NCI-H2196 treated with DMSO at 0.1 percent for 48 hours (cell line): ENCODE results near the gene SNX33.

Source experiments
- DNase-seq: peaks from one replicate; lab custom pipeline; 2025; ENCODE audit not compliant: unreplicated experiment; lab: John Stamatoyannopoulos, UW

The SNX33 gene

DNA sequence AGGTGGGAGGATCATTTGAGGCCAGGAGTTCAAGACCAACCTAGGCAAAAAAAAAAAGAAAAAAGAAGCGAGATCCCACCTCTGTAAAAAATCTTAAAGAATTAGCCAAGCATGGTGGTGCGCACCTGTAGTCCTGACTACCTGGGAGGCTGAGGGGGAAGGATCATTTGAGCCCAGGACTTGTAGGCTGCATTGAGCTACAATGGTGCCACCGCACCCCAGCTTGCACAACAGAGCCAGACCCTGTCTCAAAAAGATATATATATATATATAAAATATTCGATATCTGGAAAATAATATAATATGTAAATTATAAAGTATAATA, 6.6 kb upstream of the SNX33 start:
- no peak for DNase-seq

DNA sequence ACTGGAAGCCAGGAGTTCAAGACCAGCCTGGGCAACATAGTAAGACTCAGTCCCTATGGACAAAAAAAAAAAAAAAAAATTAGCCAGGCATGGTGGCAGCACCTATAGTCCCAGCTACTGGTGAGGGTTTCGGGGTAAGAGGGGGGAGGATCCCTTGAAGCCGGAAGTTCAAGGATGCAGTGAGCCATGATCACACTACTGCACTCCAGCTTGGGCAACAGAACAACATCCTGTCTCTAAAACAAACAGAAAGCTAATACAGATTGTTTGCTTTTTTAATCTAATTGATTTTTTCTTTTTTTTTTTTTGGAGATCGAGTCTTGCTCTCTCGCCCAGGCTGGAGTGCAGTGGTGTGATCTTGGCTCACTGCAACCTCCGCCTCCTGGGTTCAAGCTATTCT, 6.1 kb upstream of the SNX33 start:
- DNase-seq = no peak

DNA sequence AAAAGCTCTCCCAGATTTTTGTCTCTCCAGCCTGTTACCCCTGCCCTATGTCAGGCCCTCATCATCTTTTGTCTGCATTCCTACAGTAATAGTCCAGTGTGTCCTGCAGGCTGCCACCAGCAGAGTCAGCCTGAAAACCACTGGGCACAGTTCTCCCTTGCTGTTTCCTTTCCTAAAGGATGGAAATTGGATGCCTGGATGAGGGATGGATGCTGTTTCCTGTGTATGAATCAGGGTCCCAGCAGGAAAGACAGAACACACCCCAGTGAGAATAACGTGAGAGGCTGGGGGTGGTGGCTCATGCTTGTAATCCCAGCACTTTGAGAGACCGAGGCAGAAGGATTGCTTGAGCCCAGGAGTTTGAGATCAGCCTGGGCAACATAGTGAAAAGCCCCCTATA, 3.3 kb upstream of the SNX33 start:
- no peak for DNase-seq

DNA sequence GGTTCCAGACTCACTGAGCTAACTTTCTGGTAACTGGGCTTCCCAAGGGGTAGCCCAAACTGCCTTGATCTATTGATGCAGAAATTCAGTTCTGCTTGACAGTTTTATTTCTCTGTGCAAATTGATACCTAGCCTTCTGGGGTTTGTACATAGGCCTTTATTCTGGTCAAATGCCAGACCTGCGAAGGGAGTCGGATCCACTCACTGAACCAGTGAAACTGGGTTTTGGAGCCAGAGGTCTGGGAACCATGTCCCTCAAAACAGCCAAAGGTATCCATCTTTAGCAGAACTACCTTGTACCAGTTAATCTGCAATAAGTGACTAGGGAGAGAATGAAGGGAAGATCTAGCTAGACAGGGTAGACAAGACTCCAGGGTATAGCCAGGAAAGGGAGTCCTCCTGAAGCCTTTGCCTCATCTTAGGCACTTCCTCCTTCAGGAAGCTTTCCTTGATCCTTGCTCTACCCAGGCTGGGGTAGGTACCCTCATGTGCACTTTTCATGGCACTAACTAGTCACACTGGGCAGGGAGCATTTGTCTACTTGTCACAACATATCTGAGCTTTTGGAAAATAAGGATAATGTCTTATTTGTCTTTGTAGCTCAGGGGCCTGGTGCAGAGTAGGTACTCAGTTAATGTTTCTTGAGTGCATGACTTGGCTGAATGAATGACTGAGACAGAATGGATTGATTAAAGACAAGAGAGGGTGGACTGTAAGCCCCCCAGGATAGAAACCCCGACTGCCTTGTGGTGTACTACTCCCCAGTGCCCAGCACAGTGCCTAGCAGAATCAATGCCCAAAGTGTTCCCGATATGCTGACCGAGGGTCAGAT, 1.4 kb upstream of the SNX33 start:
- no peak for DNase-seq

DNA sequence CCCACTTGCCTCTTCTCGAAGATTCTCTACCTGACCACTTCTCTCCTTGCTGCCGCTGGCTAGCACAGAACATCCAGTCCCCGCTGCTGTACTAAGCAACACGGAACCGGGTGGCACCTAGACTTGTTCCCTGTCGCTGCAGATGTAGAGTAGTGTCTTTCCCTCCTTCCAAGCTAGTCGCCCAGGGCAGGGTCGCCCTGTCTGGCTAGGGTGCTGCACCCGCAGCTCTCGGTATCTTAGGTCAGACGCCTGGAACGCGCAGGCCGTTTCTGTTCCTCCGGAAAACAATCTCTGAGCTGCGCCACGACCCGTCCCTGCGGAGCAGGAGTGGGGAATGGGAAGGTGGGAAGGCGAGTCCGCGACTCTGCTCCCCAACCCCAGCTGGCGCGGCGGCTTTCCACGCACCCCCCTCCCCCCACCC, 758 bp upstream of the SNX33 start:
- no peak for DNase-seq

DNA sequence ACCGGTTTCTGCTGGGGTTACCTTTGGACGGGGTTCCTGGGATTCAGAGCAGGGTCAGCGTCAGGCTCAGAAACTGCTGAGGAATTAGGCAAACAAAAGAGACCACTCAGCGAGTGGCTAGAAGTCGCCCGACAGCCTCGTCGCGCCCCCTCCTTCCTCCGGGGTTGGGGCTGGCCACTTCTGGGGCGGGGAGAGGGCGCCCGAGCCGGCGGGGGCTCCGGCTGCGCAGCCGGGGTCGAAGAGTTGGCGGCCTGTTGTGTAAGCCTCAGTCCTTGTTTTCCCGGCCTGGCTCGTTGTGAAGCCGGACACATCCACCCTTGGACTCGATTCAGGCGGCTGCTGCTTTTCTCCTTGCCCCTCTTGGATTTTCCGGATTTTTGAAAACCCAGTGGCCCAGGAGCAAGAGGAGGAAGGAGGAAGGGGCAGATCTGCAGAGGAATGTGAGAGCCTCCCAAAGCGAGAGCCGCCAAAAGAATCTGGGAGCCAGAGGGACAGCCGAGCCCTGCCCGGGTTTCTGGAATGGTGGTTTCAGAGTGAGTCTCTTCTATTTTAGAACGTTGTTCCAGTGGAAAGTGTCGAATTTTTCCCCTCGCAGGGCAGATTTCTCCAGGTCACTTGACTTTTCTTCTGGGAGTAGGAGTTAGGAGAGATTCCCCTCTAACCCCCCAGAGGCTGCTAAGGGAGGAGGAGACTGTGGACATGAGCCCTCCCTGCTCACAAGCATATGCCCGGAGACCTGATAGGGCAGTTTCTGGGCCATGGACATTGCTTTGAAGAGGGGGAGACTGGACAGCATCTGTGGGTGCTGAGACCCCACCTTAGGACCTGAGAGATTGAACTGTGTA, 666 bp downstream of the SNX33 start:
- DNase-seq = no peak

DNA sequence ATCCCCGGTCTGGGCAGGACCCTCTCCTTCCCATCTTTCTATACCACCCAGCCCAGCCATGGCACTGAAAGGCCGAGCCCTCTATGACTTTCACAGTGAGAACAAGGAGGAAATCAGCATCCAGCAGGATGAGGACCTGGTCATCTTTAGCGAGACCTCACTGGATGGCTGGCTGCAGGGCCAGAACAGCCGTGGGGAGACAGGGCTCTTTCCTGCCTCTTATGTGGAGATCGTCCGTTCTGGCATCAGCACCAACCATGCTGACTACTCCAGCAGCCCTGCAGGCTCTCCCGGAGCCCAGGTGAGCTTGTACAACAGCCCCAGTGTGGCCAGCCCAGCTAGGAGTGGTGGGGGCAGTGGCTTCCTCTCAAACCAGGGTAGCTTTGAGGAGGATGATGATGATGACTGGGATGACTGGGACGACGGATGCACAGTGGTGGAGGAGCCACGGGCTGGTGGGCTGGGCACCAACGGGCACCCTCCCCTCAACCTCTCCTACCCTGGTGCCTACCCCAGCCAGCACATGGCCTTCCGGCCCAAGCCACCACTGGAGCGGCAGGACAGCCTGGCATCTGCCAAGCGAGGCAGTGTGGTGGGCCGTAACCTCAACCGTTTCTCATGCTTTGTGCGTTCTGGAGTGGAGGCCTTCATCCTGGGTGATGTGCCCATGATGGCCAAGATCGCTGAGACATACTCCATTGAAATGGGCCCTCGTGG, 1.5 kb downstream of the SNX33 start:
- DNase-seq = no peak

DNA sequence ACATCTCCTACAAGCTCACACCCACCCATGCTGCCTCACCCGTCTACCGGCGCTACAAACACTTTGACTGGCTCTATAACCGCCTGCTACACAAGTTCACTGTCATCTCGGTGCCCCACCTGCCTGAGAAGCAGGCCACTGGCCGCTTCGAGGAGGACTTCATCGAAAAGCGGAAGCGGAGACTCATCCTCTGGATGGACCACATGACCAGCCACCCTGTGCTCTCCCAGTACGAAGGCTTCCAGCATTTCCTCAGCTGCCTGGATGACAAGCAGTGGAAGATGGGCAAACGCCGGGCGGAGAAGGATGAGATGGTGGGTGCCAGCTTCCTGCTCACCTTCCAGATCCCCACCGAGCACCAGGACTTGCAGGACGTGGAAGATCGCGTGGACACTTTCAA, 2.1 kb downstream of the SNX33 start:
- DNase-seq = no peak

DNA sequence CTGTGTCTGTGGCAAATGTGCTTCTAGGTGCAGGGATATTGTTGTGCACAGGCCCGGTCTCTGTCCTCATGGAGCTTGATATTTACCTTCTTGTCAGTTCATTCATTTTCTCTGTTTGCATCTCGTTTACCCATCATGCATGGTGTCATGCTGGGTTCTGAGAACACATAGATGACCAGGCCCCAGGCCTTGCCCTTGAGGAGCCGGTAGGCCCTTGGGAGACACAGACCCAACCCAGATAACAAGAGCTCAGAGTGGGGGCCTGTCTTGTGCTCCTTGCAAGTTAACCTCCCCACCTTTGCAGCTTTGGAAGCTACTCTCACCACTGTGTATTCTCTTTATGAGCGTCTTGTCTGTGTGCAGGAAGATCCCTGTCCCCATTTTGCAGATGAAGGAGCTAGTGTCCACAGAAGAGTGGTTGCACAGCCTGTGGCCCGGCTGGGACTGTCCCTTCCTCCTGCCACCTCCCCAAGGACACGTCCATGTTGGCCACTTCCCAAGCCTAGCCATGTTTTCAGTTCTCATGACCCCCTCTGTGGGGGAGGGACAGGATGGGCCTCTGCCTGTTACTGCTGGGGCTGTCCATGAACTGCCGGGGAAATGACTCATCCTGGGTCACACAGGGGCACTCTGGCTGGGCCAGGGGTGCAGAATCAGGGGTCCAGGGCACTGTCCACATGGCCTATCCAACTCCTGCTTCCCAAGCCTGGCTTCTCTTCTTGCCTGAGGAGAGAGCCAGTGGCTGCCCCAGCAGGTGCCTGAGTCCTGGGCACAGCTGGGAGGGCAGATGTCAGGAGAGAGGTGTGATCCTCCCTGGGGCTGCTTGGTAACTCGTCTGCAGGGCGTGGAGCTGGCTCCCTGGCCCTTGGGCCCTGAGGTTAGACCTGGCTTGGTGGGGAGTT, 3.4 kb downstream of the SNX33 start:
- no peak for DNase-seq

DNA sequence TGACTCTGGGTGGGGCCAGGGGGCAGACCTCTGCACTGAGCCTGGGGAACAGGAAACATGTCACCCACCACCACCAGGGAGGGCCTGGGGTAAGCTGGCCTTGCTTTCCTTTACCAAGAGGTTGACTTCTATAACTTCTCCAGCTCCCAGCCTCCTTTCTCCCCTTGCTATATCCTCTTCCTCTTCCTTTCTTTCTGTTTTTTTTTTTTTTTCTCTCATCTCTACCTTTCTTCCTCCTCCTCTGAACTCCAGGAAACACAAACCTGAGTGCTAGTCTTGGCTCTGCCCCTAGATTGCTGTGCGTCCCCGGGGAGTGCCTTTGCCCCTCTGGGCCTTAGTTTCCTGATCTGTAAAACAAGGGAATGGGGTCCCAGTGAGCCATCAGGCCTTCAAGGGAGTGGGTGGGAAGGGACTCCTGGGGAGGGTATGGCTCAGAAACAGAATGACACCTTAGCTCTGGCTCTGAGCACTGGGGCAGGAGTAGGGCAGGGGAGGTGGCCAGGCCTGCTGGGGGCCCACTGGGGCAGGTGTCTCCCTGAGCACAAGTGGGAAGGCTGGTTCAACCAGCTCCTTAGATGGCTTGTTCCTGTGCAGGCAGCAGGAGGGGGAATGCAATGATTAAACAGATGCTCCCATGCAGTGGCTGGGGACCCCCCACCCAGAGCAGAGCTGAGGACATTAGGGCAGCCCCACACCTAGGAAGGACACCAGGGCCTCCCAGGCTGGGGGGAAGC, 4.3 kb downstream of the SNX33 start:
- no peak for DNase-seq

DNA sequence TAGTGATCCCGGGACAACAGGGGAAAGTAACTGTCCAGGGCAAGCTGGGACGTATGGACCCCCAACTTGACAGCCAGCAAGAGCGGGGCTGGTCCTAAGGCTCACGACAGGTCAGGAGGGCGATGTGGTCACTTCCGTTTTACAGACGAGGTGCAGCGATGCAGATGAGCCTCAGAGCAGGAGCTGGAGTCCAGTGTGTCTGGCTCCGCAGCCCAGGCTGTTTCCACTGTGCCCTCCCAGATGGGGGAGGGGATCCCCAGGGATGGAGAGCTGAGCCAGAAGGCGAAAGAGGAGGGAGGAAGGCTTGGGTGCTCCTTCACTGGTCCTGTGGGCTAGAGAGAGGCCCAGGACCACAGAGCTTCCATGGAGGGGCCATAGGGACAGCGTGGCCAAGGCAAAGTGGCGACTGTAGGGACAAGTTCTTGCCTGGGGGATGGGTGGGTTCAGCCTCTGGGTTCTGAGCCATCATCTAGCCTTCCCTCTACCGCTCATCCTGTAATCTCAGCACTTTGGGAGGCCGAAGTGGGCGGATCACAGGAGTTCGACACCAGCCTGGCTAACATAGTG, 5.7 kb downstream of the SNX33 start:
- DNase-seq = no peak

DNA sequence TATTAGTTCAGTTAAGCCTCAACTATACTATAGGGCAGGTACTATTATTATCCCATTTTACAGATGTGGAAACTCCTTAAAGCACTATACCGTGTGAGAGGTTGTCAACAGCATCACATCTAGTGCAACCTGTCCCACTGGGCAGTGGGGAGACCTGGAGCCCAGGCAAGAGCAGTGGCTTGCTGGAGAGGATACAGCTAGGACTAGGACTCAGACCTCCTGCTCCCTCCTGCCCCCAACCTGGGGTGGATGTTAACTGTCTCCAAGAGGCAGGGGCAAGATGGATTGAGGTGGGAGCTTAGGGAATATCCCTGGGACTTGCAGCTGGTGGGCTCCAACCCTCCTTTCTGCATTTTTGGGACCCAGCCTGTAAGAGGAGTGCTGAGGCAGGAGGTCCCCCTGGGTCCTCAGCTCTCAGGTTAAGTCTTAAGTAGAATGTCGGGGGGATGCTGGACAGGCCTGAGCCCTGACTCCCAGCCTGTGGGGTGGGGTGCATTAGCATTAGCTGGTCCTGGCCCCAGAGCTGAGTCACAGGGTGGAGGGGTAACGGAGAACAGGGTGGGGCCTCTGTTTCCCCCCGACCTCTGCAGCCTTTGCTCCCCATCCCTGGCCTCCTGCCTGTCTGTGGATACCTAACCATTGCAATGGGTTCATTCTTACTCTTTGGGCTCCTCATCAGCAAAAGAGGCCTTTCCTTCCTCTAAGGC, 6.6 kb downstream of the SNX33 start:
- no peak for DNase-seq

DNA sequence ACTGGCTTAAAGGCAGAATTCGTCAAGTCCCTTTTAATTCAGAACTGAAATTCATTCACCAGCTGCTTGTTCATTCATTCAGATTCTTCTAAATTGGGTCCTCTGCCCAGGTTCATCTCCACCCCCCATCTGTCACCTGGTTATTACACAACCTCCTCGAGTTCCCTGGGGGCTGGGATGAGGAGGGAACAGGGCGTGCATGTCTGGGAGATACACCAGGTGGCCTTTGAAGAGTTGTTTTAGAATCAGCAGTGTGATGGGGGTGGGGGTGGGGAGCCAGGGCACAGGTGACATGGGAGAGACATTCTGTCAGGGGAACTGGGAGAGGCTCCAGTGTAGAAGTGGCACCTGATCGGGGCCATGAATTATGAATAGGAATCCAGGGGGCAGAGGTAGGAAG, 8.2 kb downstream of the SNX33 start:
- no peak for DNase-seq

DNA sequence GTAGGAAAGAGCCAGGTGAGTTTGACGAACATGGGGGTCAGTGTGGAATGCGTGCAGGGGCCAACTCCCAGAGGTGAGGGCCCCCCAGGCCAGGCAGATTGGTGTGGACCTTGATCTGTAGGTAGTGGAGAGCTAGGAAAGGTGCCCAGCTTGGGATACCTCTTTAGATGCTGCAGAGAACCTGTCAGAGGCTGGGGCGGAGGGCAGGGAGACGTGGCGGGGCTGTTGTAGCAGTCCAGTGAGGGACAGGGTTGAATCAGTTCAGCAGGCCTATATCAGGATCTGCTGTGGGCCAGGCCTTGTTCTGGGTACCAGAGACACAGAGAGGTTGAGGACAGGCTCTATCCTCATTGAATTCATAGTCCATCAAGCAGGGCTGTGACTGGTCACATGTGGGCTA, 8.6 kb downstream of the SNX33 start:
- no peak for DNase-seq

DNA sequence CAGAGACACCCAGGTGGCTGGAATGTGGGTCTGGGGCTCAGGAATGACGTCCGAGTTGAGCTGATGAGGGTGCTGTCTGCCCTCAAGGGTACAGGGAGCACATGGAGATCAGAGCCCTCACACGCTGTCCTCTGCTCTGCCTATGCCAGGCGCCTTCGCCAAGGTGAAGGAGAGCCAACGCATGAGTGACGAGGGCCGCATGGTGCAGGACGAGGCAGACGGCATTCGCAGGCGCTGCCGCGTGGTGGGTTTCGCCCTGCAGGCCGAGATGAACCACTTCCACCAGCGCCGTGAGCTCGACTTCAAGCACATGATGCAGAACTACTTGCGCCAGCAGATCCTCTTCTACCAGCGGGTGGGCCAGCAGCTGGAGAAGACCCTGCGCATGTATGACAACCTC, 9.1 kb downstream of the SNX33 start:
- no peak for DNase-seq

DNA sequence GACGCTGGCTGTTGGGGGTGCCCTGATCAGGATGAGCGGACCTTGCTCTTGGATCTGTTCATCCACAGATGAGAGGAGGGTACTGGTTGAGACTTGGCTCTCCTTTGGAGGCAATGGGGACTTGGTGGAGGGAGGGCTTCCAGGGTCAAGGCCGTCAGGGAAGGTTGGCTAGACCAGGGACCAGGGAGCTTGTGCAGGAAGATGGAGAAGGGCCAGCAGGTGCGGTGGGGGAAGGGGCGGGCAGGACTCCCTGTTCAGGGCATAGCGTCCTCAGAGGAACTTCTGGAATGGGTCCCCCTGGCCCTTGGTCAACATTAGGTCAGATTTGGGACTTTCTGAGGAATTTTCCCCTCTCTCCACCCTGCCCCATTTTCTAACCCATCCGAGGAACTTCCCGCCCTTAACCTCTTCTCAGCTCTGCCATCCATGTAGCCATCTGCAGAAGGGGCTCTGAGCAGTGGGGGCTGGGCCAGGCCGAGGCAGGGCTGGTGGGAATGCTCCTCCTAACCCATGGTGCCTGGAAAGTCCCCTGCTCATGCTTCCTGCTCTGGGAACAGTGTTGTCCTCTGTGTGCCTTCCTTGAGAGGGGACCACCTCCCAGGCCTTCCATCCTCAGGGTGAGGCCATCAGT, 11.5 kb downstream of the SNX33 start:
- DNase-seq = no peak

DNA sequence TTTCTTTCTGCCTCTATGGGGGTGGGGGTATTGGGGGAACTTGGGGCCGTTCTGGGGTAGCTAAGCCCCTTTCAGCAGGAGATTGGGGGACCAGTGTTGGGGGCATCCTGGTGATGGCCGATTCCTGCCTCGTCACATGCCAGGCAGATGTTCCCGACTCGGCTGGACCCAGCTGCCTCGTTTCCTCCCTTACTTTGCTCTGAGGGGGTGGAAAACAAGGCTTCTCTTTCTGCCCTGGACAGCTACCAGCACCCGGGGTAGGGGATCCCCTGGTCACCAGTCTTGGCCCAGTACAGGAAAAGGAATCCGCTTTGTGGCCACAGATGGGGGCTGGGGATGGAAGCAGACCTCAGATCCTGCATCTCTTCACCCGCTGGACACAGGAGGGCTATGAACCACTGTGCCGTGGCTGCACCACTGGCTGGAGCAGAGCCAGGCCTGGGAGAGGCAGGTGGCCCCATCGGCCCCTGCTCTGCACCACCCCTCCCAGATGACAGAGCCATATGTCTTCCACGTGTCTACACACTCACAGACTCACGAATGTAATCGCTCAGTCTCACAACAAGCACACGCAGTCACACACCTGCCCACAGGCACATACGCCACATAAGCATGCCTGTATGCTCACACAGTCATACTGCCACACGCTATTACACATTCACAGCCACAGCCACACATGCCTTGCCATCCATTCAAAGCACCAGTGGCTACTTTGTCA, 12.4 kb downstream of the SNX33 start:
- DNase-seq = no peak

DNA sequence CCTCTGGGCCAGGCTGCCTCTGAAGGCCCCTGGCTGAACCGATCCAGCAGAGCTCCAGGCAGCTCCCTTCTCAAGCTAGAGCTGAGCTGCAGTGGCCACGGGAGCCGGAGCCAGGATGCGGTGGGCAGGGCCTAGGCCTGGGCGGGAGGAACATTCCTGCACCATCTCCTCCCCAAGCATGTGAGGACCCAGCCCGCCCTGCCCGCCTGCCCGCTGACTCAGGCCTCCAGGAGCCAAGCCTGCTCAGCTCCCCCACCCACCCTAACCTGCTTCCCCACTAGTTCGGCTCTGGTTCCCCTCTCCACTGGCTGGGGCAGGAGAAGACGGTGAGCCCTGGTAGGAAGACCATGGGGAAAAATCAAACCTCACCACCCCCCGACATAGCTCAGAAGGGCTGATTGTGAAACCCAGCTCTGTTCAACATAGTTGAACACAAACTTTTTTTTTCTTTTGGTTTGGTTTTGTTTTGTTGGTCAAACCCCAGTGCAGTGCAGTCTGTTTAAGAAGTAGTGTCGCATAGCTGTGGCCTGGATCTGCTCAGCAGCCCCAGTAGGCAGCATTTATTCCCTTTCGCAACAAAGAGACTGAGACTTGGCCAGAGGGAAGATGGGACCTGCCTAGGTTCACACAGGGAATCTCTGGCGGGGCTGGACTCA, 13.5 kb downstream of the SNX33 start:
- DNase-seq = no peak
